Measurements from ENCODE around the gene HOOK2. TPM values are rescaled to one million over a fixed set of nuclear protein-coding genes. Genes with fewer than 3 reads are reported as not detected.

HOOK2 gene
- total RNA-seq, 1 experiment from 2014 or later: 4.9 TPM

DNA sequence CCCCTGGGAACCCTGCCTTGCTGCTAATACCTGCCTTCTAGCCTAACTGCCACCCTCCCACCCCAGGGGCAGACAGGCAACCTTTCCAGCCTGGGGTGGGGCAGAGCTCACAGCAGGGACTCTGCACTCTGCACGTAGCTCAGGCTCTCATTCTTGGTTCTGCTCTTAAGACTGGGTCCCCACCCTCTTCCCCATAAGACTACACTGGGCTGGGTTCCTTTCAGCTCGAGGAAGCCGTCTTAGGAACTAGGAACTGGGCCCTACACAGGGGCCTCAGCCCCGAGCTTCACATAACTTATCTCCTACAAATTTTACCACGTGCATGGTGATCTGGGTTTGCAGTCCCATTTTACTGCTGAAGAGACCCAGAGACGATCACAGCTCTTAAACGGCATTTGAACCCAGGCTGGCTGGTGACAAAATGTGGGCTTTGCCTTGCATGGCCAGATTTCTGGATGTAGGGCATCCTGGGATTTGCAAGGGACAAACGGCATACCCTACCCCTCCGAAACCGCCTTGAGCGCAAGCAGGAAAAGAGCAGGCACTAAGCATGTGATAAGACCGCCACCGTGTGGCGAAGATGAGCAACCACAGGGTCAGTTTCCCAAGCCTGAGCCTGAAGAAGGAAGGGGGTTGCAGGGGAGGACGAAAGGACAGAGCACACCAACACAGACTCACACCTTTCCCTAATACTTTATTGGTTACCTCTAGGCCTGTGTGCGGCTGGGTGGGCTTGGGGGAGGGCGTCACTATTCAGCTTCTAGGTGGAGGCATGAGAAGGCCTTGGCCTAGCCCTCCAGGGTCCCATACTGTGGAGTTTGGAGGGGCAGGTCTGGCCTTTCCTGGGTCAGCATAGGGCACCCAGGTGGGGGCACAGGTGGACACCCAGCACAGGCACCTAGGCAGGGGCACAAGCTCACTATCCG lies 21.1 kb upstream of the HOOK2 start:
- in situ Hi-C loops (cut with HindIII; ENCODE audit: low pct_unique_long_range_greater_than_20kb, low sequenced_read_pairs): no loop called here

DNA sequence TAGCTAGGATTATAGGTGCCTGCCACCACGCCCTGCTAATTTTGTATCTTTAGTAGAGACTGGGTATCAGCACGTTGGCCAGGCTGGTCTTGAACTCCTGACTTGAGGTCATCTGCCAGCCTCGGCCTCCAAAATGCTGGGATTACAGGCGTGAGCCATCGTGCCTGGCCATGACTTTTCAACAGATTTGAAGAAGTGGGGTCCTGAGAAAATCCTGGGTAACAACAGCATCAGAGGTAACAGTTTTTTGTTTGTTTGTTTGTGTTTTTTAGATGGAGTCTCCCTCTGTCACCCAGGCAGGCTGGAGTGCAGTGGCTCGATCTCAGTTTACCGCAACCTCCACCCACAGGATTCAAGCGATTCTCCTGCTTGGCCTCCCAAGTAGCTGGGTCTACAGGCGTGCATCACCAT lies 19.6 kb upstream of the HOOK2 start:
- in situ Hi-C loops (cut with HindIII; ENCODE audit: low pct_unique_long_range_greater_than_20kb, low sequenced_read_pairs): no loop called here
- no peak for DNase-seq (ENCODE audit: low read depth, low spot score)

More for the DNA sequence above, 21.1 kb upstream of the HOOK2 start:
- DNase-seq (ENCODE audit: low read depth, low spot score): peak; percentile 84

DNA sequence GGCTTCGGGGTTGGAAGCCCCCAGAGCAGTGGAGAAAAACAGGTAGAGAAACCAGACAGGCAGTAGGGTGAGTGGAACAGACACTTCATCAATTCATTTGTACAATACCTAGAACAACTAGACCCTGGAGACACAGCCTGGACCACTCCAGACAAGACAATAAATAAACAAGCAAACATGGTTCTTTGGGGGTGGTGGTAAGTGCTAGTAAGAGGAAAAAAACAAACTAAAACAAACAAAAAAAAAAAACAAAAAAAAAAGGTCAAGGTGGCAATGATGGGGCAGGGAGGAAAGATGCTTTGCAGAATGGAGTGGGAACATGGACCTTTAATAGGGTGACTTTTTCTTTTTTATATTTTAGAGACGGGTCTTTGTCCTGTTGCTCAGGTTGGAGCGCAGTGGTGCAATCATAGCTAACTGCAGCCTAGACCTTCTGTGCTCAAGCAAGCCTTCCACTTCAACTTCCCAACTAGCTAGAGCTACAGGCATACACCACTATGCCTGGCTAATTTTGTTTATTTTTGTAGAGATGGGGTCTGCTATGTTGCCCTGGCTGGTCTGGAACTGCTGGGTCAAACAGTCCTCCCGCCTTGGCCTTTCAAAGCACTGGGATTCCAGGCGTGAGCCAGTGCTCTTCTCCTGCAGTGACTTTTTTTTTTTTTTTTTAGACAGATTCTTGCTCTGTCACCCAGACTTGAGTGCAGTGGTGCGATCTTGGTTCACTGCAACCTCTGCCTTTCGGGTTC lies 19.0 kb upstream of the HOOK2 start:
- in situ Hi-C loops (cut with HindIII; ENCODE audit: low pct_unique_long_range_greater_than_20kb, low sequenced_read_pairs): no loop called here
- DNase-seq (ENCODE audit: low read depth, low spot score): no peak

DNA sequence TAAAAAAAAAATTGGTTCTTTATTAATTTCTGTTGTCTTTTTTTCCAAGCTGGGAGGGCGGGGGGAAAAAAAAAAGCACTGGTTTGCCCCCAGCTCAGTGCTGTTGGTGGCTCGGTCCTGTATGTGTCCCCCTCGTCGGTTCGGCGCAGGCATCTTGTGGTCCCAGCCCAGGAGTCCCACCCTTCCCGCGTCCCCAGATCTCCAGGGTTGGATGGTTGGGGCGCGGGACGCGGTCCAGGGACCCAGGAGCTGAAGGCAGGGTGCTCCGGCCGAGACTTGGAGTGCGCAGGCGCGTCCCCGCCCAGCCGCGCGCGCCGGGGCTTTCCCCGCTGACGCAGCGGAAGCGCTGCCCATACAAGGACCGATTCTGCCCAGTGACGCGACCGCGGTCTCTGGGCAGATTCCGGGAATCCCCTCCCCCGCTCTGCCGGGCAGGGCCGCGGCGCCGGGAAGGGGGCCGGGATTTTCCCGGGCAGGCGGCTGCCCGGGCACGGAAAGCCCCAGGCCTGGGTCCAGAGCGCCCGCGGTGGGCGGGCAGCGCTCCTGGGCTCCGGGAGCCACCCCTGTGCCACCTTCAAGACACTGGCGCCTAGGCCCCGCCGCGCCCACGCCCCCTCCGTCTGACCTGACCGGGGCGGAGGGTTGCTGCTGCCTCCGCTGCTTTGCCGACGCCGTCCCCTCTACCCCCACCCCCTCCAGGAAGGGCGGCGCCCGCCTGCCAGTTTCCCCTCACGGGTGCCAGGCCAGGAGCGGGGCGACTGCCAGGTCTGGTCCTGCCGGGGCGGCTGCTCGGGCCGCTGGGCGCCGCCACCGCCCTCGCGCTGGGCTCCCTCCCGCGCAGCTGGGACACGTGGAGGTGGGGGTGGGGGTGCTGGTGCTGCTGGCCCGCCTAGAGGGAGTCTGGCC lies 18.2 kb upstream of the HOOK2 start:
- in situ Hi-C loops (cut with HindIII; ENCODE audit: low pct_unique_long_range_greater_than_20kb, low sequenced_read_pairs): no loop called here

DNA sequence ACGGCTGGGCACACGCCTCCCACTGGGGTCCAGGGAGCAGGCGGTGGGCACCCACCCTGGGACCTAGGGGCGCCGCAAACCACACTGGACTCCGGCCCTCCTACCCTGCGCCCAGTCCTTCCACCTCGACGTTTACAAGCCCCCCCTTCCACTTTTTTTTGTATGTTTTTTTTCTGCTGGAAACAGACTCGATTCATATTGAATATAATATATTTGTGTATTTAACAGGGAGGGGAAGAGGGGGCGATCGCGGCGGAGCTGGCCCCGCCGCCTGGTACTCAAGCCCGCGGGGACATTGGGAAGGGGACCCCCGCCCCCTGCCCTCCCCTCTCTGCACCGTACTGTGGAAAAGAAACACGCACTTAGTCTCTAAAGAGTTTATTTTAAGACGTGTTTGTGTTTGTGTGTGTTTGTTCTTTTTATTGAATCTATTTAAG lies 17.5 kb upstream of the HOOK2 start:
- DNase-seq (ENCODE audit: low read depth, low spot score): no peak
- in situ Hi-C loops (cut with HindIII; ENCODE audit: low pct_unique_long_range_greater_than_20kb, low sequenced_read_pairs): no loop called here

More for the DNA sequence above, 18.2 kb upstream of the HOOK2 start:
- peak; percentile 87 for DNase-seq (ENCODE audit: low read depth, low spot score)

DNA sequence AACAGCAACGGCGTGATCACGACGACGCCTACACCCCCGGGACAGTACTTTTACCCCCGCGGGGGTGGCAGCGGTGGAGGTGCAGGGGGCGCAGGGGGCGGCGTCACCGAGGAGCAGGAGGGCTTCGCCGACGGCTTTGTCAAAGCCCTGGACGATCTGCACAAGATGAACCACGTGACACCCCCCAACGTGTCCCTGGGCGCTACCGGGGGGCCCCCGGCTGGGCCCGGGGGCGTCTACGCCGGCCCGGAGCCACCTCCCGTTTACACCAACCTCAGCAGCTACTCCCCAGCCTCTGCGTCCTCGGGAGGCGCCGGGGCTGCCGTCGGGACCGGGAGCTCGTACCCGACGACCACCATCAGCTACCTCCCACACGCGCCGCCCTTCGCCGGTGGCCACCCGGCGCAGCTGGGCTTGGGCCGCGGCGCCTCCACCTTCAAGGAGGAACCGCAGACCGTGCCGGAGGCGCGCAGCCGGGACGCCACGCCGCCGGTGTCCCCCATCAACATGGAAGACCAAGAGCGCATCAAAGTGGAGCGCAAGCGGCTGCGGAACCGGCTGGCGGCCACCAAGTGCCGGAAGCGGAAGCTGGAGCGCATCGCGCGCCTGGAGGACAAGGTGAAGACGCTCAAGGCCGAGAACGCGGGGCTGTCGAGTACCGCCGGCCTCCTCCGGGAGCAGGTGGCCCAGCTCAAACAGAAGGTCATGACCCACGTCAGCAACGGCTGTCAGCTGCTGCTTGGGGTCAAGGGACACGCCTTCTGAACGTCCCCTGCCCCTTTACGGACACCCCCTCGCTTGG lies 16.9 kb upstream of the HOOK2 start:
- in situ Hi-C loops (cut with HindIII; ENCODE audit: low pct_unique_long_range_greater_than_20kb, low sequenced_read_pairs): no loop called here
- peak; percentile 48 for DNase-seq (ENCODE audit: low read depth, low spot score)

DNA sequence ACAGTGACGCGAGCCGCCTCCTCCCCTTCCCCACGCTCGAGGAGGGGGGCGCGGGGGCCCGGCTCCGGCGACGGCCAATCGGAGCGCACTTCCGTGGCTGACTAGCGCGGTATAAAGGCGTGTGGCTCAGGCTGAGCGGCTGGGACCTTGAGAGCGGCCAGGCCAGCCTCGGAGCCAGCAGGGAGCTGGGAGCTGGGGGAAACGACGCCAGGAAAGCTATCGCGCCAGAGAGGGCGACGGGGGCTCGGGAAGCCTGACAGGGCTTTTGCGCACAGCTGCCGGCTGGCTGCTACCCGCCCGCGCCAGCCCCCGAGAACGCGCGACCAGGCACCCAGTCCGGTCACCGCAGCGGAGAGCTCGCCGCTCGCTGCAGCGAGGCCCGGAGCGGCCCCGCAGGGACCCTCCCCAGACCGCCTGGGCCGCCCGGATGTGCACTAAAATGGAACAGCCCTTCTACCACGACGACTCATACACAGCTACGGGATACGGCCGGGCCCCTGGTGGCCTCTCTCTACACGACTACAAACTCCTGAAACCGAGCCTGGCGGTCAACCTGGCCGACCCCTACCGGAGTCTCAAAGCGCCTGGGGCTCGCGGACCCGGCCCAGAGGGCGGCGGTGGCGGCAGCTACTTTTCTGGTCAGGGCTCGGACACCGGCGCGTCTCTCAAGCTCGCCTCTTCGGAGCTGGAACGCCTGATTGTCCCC lies 16.1 kb upstream of the HOOK2 start, which contains the start of gene JUNB:
Gene JUNB (plus strand): TSS at position 142 of the 706 bp plus-strand sequence. CDS start 286 bp downstream, at position 428.
- peak; percentile 94 for DNase-seq (ENCODE audit: low read depth, low spot score)
- in situ Hi-C loops (cut with HindIII; ENCODE audit: low pct_unique_long_range_greater_than_20kb, low sequenced_read_pairs): no loop called here

DNA sequence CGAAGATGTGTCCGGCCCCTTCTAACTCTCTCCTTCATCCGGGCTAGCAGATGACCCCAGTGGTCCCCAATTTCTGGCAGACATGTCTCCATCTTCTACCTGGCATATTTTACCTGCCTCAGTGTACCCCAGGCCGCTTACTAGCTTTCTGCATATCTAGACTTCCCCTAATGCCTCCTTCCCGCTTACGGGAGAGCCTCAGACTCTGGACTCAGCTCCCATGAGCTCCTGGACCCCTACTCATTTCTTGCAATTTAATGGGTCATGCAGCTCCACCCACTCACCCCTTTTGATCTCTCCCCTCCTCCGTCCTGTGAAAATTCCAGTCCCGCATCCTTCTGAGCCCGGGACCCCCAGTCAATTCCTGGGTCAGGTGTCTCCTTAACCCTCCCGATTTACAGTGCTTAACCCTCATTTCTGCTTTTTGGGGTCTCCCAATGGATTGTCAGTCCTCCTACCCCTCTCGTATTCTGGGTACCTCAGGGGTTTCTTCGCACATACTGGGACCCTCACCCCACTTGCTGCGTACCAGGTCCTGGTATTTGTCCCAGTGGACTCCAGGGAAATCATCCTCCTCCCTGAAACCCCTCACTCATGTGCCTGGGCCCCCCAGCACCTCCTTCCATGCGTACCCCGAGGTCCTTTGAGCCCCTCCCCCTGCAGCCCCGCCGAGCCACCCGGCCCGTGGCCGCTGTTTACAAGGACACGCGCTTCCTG lies 15.4 kb upstream of the HOOK2 start:
- in situ Hi-C loops (cut with HindIII; ENCODE audit: low pct_unique_long_range_greater_than_20kb, low sequenced_read_pairs): no loop called here
- no peak for DNase-seq (ENCODE audit: low read depth, low spot score)

DNA sequence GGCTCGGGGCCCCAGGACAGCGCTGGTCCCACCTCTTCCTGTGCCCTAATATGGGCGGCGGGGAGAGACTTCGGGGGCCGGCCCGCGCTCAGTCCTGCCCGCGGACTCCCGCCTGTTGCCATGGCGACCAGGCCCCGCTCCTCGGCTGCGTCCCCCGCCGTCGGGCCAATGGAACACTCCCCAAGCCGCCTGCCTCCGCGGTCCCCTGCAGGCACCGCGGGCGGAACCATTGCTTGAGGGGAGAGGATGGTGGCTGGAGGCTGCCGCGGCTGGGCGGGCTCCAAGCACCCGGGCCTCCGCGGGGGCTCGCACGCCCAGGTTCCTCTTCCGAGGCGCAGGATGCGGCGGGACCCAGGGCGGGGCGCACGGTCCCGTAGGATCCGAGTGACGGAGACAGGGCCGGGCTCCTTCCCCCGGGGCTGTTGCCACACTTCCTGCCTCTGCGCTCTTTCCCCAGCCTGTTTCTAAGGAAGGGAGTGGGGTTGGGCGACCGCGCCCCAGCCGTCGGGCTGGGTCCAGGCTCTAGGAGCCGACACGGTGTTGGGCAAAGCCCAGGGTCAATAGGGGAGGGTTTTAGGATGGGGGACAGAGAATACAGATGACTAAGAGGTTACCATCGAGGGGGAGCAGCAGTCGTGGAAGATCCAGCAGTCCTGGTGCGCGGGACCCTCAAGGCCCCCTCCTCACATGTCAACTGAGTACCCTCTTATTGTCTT lies 14.7 kb upstream of the HOOK2 start:
- no peak for DNase-seq (ENCODE audit: low read depth, low spot score)
- in situ Hi-C loops (cut with HindIII; ENCODE audit: low pct_unique_long_range_greater_than_20kb, low sequenced_read_pairs): no loop called here

DNA sequence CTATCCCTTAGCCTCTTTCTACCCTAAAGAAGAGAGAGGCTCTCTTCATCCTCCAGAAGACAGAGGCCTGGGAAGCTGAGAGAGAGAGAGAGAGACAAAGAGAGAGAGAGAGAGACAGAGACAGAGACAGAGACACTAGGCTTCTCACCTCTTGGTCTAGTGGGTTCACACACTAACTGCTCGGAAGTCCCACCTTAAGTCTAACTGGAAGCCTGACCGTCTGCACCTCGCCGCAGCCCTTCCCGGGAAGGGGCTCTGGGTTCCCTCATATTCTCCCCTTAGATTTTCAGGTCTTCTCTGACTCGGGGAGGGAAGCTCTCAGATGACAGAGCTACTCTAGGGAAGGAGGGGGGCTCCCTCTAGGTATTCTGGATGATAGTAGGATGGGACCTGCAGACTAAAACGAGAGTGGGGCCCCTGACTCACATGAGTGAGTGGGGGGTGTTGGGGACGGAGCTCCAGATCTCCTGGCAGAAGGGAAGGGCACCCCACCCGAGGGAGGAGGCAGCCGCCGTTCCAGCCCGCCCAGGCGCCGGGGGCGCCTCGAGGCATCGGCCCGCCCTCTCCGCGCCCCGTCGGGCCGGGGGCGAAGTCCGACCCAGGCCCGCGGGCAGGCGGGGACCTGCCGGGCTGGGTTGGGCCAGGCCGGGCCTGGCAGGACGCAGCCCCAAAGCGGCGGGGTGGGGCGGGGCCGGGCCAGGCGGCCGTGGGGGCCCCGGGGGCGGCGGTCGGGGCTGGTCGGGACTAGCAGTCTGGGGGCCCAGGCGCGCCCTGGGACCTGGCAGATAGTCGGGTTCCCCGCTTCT lies 13.9 kb upstream of the HOOK2 start:
- in situ Hi-C loops (cut with HindIII; ENCODE audit: low pct_unique_long_range_greater_than_20kb, low sequenced_read_pairs): no loop called here
- DNase-seq (ENCODE audit: low read depth, low spot score): no peak

DNA sequence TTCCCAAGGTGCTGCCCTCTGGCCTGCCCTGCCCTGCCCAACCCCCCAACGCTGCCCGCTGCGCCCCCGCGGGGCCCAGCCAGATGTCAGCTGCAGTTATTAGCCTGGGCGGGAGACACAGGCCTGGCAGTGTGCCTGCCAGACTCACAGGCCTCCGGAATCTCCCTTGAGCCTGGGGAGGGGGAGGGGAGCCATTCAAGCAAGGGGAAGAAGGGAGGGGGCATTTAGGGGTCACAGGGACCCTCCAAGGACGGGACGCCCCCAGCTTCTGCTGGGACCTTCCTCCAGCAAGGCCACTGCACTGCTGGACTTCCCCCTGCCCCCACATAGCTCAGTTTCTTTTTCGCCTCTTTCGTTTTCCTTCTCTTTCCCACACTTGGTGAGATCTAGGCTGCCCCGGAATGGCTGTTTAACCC lies 13.3 kb upstream of the HOOK2 start:
- in situ Hi-C loops (cut with HindIII; ENCODE audit: low pct_unique_long_range_greater_than_20kb, low sequenced_read_pairs): no loop called here
- peak; percentile 61 for DNase-seq (ENCODE audit: low read depth, low spot score)

DNA sequence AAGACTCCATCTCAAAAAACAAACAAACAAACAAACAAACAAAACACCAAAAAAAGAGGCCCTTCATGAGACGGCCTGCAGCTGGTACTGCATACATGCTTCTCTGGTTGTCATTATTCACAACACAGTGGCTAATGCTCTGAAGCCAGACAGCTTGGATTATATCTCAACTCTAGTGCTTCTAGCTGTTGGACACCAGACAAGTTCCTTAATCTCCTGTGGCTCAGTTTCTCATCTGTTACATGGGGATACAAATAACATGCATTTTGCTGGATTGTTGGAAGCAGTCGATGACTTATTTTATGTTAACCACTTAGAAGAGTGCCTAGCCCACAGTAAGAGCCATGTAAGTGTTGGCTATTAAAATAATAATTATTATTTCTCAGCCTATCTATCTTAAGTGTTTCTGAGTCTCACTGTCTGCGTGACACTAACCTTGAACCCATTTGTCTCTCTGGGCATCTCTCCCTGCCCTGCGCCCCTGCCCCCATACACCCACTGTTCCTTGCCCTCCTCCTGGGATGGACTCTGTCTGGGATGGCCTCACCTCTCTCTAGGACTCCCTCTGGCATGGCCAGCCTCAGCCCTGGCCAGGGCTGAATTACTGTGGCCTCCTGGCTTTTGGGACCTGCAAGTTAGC lies 12.8 kb upstream of the HOOK2 start:
- in situ Hi-C loops (cut with HindIII; ENCODE audit: low pct_unique_long_range_greater_than_20kb, low sequenced_read_pairs): no loop called here

DNA sequence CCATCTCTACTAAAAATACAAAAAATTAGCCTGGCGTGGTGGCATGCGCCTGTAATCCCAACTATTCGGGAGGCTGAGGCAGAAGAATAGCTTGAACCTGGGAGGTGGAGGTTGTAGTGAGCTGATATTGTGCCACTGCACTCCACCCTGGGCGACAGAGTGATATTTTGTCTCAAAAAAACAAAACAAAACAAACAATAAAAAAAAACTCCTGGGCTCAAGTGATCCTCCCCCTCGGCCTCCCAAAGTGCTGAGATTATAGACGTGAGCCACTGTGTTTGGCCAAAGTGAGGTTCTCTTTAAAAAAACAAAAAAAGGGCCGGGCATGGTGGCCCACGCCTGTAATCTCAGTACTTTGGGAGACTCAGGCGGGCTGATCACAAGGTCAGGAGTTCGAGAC lies 12.1 kb upstream of the HOOK2 start:
- no peak for DNase-seq (ENCODE audit: low read depth, low spot score)

More for the DNA sequence above, 12.8 kb upstream of the HOOK2 start:
- DNase-seq (ENCODE audit: low read depth, low spot score): no peak

DNA sequence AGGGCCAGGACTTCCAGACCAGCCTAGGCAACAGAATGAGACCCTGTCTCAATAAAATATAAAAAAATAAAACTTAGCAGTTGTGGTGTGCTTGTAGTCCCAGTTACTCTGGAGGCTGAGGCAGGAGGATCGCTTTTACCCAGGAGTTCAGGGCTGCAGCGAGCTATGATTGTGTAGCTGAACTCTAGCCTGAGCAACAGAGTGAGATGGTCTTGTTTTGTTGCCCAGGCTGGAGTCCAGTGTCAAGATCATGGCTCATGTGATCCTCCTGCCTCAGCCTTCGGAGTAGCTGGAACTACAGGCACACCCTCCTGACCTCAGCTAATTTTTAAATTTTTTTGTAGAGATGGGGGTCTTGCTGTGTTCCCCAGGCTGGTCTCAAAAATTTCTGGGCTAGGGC lies 11.6 kb upstream of the HOOK2 start:
- in situ Hi-C loops (cut with HindIII; ENCODE audit: low pct_unique_long_range_greater_than_20kb, low sequenced_read_pairs): no loop called here
- DNase-seq (ENCODE audit: low read depth, low spot score): no peak

More for the DNA sequence above, 12.1 kb upstream of the HOOK2 start:
- in situ Hi-C loops (cut with HindIII; ENCODE audit: low pct_unique_long_range_greater_than_20kb, low sequenced_read_pairs): no loop called here
